Progenitor cell of endocrine pancreas (in vitro differentiated cells): ENCODE measurements around the gene CELF4. TPM values are rescaled to one million over a fixed set of nuclear protein-coding genes. Genes with fewer than 3 reads are reported as not detected.

Experiments used
- DNase-seq: peaks from one replicate; pipeline ENCODE4 v3.0.0; 2021; ENCODE audit warnings: low spot score; ENCODE audit not compliant: unreplicated experiment
- H3K27ac Mint-ChIP-seq: 2 replicates; pipeline ENCODE4 v1.8.0; 2021; ENCODE audit warnings: mild to moderate bottlenecking, moderate library complexity, mixed read lengths
- H3K27me3 Mint-ChIP-seq: 2 replicates; pipeline ENCODE4 v1.8.0; 2021; ENCODE audit warnings: mixed read lengths
- H3K36me3 Mint-ChIP-seq: 2 replicates; pipeline ENCODE4 v1.8.0; 2022; ENCODE audit warnings: mixed read lengths; ENCODE audit not compliant: insufficient read depth
- H3K4me1 Mint-ChIP-seq: 2 replicates; pipeline ENCODE4 v1.8.0; 2021; ENCODE audit warnings: low read depth, mixed read lengths
- H3K4me3 Mint-ChIP-seq: 2 replicates; pipeline ENCODE4 v1.8.0; 2021; ENCODE audit warnings: low read depth, mild to moderate bottlenecking, moderate library complexity, mixed read lengths
- H3K9me3 Mint-ChIP-seq: 2 replicates; pipeline ENCODE4 v1.8.0; 2021; ENCODE audit warnings: low read depth, mixed read lengths
- CTCF ChIP-seq: fragments of 200-600 bp; sonication (generic); IDR thresholded peaks from one replicate; pipeline ENCODE4 v1.5.0; 2021; ENCODE audit warnings: antibody characterized with exemption, mild to moderate bottlenecking; ENCODE audit not compliant: unreplicated experiment
- total RNA-seq: library from RNA; stranded (reverse); gene quantifications from 2 replicates; pipeline ENCODE4 v1.2.1, GENCODE V29; 2021

The CELF4 gene
- total RNA-seq, 1 donor from 2014 or later: 4.6 TPM

GRCh38 chr18:37421341-37422077 lies 144.1 kb downstream of the CELF4 start:
- peaks cover 8% of the 10 kb centered on the region for H3K4me1 Mint-ChIP-seq
- H3K9me3 Mint-ChIP-seq: no peaks in the 10 kb centered on the region
- no peak overlapping the region for H3K4me3 Mint-ChIP-seq
- DNase-seq: no peak
- no peak overlapping the region for H3K27ac Mint-ChIP-seq
- TF ChIP-seq CTCF: no peak
- H3K36me3 Mint-ChIP-seq: no peaks in the 10 kb centered on the region
- peaks cover 19% of the 10 kb centered on the region for H3K27me3 Mint-ChIP-seq

- Mint-ChIP-seq H3K4me3 (no peak overlapping the region), H3K4me1 (peaks cover 8% of the 10 kb centered on the region), H3K27ac (no peak overlapping the region), H3K36me3 (no peaks in the 10 kb centered on the region), H3K27me3 (peaks cover 26% of the 10 kb centered on the region), H3K9me3 (no peaks in the 10 kb centered on the region)
- TF ChIP-seq CTCF: no peak
- DNase-seq: no peak
Observed at GRCh38 chr18:37420315-37420880, 145.2 kb downstream of the CELF4 start.

GRCh38 chr18:37419866-37420265 lies 145.7 kb downstream of the CELF4 start:
- peaks cover 8% of the 10 kb centered on the region for H3K4me1 Mint-ChIP-seq
- H3K4me3 Mint-ChIP-seq: no peak overlapping the region
- H3K9me3 Mint-ChIP-seq: no peaks in the 10 kb centered on the region
- no peak overlapping the region for H3K27ac Mint-ChIP-seq
- no peak for DNase-seq
- H3K36me3 Mint-ChIP-seq: no peaks in the 10 kb centered on the region
- H3K27me3 Mint-ChIP-seq: peaks cover 26% of the 10 kb centered on the region
- no peak for TF ChIP-seq CTCF

- DNase-seq: no peak
- Mint-ChIP-seq H3K4me3 (no peak overlapping the region), H3K27ac (no peak overlapping the region), H3K4me1 (peaks cover 8% of the 10 kb centered on the region), H3K36me3 (no peaks in the 10 kb centered on the region), H3K9me3 (no peaks in the 10 kb centered on the region), H3K27me3 (peaks cover 26% of the 10 kb centered on the region)
- no peak for TF ChIP-seq CTCF
Observed at GRCh38 chr18:37419315-37419714, 146.3 kb downstream of the CELF4 start.

- Mint-ChIP-seq H3K4me1 (no peaks in the 10 kb centered on the region), H3K9me3 (no peaks in the 10 kb centered on the region), H3K27me3 (peaks cover 26% of the 10 kb centered on the region), H3K27ac (no peak overlapping the region), H3K36me3 (no peaks in the 10 kb centered on the region), H3K4me3 (no peak overlapping the region)
- TF ChIP-seq CTCF: no peak
- no peak for DNase-seq
Observed at GRCh38 chr18:37414816-37415215, 150.8 kb downstream of the CELF4 start.
